Activated T-cell treated with anti-CD3 and anti-CD28 coated beads for 48 hours (primary cell): ENCODE measurements around the gene KCNJ9.
A peak's percentile ranks its signal among the peaks of the same experiment; 100 is the strongest.
"Not testable (repeated sequence)": the region's sequence is repeated elsewhere in the genome, so short reads cannot be mapped to it uniquely, and the experiment has no call there.

Experiments
- DNase-seq: peaks from one replicate; pipeline ENCODE4 v3.0.0-alpha.2; 2020; ENCODE audit warnings: low read depth

Gene KCNJ9

DNA sequence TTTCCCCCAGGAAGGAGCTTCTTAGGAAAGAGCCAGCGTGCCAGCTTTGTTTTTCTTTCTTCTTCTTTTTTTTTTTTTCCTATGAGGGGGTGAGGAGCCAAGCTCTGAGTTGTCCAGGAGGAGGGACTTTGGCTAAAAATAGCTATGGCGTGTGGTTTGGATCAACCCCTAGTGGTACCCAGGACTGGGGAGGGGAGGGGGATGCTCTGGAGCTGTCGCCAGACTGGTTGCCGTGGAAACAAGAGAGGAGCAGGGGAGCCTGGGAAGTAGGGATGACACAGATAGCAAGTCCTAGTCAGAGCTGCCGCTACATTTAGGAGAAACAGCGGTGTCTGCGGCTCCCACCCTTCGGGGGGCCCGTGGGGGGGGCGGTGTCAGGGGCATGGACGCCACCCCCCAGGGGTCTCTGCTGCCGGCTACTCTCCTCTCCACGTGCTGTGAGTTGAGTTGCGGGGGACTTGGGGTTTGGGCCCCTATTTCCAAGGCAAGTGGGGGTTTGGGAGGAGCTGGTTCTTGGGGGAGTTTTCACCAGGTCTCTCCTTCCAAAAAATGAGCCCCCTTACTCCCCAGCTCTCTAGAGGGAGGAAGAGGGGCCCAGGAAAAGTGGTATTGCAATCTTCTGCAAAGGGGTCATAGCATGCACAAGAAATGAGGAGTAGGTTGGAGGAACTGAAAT is at the start of gene KCNJ9:
Gene KCNJ9, plus strand, starts transcription at position 278 of the 676 bp plus-strand sequence. CDS start 2,493 bp downstream, outside the sequence.
- no peak for DNase-seq

DNA sequence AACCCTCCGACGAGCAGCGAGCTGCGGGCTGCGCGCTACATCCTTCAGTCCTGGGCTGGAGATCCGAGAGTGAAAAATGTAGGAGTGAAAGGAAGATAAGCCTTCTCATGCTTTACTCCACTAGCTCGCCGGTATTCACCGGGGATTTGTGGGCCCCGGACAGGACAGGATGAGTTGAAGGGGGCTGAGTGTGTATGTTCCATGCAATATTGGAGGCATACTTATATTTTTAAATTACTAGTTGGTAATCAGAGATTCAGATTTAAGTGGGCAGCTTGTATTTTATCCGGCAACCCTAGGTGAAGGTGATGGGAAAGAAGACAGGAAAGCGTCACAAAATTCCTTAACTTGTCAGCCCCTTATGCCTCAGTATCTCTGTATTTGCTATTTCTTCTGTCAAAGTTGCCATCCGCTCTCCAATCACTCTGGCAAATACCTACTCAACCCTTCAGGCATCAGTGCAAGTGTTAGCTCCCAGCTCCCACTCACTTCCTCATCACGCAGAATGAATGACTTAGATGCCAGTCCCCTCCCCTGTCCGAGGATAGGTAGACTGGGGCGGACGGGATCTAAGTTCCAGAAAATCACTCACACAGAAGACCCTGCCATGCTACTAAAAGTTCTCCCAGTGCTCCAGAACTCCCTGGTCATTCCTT is 49.0 kb upstream of the KCNJ9 start:
- no peak for DNase-seq

DNA sequence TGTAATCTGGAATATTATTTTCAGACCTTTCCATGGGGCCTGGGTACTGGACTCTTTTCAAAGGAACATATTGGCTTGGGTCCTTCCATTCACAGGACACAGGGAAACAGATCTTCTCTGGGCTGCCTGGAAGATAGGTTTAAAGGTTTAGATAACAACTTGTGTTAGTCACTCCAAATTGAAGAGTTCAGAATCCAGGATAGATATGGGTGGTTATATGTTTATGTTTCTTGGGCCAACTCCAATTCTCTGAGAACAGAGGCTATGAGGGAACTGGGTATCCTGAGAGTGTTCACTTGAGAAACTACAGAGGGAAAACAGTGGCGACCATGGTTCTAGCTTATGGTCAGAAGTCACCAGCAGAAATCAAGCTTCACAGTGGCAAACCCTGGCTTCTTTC is 40.9 kb upstream of the KCNJ9 start:
- no peak for DNase-seq

- DNase-seq, result no peak
These were observed 37.8 kb upstream of the KCNJ9 start for GRCh38 chr1:160043543-160043942.

GRCh38 chr1:160045653-160046052 is 35.7 kb upstream of the KCNJ9 start:
- no peak for DNase-seq

DNA sequence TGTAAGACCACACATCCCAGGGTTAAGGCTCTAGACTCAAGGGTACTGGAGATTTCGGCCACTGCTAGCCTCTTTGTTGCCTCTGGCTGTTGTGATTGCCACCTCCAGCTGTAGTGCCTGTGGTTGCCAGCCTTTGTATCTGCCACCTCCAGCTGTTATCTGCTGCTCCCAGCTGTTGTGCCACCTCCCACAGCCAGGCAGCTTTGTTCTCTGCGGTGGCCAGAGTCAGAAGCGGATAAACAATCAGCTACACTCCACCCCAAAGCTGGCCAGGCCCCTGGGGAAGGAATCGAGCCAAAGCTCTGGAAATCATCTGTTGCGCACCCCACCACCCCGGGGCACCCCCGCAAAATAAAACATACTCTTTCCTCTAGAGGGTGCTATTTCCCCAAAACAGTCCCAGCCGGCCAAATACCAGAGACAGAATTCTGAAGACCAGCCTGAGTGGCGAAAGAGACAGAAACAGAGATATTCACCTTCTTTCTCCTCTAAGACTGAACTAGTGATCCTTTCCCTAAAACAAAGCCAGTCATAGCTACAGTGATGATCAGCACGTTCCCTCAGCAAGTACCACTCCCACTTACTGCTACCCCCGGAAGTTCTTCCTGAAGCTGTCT is 34.7 kb upstream of the KCNJ9 start:
- DNase-seq, result peak; percentile 23

DNA sequence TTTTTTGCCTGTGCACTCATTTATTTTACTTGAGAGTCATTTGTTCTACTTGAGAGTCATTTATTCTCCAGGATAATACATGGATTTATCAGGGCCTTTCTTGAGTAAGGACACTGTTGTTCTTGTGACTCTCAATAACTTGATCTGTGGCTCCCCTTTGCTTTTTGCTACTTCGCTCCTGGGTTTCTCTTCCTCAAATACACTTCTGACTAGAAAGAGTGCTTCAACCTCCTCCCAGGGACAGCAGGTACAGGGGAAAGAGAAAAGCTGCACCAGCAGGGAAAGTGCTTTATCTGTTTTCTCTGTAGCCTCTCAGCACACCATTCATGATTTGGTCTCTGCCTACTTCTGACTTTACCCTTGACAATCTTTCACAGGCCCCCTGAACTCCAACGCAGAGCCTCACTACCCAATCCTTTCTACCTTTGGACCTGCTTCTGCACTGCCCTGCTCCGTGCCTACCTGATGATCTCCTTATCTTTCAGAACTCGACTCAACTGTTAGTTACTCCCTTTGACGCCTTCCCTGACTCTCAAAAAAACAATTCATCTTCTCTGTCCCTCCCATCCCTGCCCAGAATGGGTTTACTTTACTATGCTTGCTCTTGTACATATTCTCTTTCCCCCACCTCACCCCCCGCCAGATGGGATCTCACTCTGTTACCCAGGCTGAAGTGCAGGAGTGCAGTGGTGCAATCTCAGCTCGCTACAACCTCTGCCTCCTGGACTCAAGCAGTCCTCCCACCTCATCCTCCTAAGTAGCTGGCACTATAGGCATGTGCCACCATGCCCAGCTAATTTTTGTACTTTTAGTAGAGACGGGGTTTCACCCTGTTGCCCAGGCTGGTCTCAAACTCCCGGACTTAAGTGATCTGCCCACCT is 34.0 kb upstream of the KCNJ9 start:
- no peak for DNase-seq

DNA sequence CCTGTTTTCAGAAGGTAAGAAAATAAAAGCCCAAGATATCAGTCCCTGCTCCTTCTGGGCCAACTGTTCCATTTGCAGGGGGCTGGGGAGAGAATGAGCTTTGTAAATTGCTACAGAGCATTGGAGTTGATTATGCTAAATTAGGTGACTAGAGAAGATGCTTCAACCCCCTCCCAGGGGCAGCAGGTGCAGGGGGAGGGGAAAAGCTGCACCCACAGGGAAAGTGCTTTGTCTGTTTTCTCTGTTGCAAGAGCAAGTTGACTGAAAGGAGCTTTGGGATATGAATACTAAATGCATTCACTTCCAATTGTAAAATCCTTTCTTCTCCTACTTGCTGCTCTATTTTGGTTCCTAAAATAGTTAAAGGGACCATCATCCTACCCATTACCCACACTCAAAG is 33.0 kb upstream of the KCNJ9 start:
- DNase-seq, result no peak

- DNase-seq, result no peak
These were observed 32.2 kb upstream of the KCNJ9 start for GRCh38 chr1:160049101-160049500.

GRCh38 chr1:160050182-160050581 is 31.2 kb upstream of the KCNJ9 start:
- not testable (repeated sequence) for DNase-seq

DNA sequence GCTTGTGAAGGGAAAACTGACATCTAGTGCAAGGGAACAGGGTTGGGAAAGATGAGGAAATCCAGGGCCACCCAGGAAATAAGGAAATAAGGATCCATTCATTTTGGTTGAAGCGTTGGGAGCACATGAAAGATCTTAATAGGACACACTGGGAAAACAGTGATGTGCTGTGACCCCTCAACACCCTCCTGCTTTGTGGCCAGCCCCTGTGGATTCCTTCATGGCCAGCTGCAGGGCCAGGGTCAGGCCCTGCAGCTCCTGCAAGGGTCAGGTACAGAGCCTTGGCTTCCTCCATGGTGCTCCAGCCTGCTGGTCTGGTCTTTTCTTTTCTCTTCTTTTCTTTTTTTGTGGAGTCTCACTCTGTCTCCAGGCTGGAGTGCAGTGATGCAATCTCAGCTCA is 30.7 kb upstream of the KCNJ9 start:
- DNase-seq, result no peak

DNA sequence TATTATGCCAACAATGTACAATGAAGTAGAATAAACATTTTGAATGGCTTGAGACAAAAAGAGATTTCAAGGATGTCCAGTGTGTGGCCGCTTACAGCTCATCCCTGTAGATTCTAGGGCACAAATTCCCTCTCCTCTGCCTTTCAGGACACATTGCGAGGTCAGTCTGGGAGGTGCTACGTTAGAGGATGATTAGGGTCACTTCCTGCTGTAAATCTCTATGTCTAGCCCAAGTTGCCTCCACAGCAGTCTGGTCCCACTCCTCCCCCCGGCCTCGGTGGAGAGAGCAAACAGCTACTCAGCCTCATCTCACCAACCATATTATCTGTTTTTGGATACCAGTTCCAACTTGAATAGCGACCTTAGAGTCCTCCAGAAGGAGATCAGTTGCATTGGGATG is 28.4 kb upstream of the KCNJ9 start:
- no peak for DNase-seq

DNA sequence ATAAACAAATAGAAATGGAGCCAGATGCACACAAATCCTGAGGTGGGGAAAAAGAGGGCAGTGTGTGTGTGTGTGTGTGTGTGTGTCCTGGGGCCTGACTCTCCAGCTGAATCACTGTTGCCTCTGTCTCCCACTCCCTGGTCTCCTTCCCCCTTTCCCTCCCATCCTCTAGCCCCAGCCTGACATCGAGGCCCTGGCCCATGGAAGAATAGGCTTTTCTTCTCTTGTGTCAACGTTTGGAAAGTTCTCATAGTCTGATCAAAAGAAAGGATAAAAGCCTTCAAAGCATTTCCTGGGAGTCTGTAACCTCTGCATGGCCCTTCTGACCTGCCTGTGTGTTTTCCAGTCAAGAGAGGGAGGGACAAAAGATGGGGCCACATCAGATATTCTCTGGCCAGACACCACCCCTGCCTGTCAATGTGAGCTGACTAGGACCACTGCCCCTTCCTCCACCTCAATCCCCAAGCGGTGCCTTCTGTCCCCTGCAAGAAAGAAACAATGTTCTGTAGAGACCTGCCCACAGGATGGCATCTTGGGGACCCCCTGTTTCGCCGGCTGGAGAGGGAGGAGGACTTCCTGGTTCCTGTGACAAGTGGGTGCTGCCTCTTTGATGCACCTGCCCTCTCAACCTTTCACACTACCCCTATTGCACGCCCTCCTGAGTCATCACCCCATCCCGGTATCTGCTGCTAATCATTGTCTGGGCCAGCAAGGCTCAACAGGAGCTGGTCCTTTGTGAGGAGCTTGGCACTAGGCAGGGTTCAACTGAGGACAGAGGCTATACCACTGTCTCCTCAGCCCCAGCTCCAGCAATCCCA is 27.6 kb upstream of the KCNJ9 start:
- no peak for DNase-seq

- DNase-seq, result no peak
These were observed 24.6 kb upstream of the KCNJ9 start for GRCh38 chr1:160056648-160057169.

DNA sequence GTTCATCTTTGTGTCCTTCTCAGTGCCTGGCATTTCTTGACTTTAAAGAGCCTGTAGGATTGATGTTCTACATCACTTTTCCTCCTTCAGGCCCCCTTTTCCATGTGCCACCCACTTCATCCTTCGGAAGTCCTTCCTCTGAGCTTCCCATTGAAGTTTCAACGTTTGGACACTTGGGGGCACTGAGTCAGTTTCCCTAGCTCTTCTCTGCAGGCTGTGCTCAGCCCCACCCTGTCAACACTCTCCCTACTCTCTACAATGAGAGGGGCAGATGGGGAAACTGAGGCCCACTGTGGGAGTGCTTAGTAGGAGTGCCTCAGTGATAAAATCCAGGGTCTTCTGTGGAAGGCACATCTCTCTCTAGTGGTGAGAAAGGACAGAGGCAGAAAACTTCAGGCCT is 23.3 kb upstream of the KCNJ9 start:
- no peak for DNase-seq

- no peak for DNase-seq
These were observed 19.7 kb upstream of the KCNJ9 start for GRCh38 chr1:160061369-160062229.

DNA sequence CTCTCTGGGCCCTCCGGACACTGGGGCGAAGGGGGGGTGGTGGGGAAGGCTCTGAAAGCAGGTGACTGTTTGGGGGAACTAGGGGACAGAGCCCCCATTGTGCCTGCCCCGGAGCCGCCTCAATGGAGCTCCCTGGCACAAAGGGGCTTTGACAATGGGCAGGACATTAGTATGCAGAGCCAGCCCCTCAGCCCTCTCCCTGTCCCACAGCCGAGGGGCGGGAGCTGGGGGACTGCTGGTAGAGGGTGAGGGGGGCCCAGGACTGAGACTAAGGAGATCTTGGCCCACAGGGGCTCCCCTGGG is 19.2 kb upstream of the KCNJ9 start:
- DNase-seq, result no peak

DNA sequence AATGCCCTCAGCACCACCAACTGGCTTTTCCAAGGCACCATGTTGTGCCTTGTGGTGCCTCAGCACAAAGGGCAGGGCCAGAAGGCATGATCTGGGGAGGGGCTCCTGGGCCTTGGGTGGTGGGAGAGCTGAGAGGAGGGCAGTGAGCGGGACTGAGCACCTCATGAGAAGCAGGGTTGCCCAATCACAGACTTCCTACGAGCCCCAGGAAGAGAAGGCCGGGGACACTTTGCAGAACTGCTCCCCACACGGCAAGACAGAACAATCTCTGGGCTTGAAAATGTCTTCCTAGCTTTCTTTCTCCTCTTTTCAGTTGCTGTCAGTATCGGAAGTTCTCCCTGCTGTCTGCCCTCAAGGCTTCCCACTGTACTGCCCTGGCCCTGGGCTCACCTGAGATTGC is 18.2 kb upstream of the KCNJ9 start:
- DNase-seq, result no peak

DNA sequence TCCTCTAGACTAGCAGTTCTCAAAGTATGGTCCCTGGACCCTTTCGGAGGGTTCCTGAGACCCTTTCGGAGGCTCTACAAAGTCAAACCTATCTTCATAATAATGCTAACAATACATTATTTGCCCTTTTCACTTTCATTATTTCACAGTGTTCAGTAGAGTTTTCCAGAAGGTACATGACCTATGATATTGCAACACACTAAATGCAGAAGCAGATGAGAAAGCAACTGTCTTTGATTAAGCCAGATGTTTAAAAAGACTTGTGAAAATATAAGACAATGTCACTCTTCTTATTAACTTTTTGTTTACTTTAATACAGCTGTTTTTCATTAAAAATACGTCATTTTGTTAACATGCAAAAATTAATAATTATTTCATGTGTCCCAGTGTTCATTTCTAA is 17.2 kb upstream of the KCNJ9 start:
- no peak for DNase-seq

- DNase-seq, result no peak
These were observed 16.6 kb upstream of the KCNJ9 start for GRCh38 chr1:160064746-160065145.
